UCSD-AML1 (cell line): ENCODE results near the gene CSF1.
"Not testable (repeated sequence)": the region's sequence is repeated elsewhere in the genome, so short reads cannot be mapped to it uniquely, and the experiment has no call there.

Experiments
- DNase-seq: peaks from one replicate; lab custom pipeline; 2025; ENCODE audit not compliant: unreplicated experiment; lab: John Stamatoyannopoulos, UW

CSF1 gene

DNA sequence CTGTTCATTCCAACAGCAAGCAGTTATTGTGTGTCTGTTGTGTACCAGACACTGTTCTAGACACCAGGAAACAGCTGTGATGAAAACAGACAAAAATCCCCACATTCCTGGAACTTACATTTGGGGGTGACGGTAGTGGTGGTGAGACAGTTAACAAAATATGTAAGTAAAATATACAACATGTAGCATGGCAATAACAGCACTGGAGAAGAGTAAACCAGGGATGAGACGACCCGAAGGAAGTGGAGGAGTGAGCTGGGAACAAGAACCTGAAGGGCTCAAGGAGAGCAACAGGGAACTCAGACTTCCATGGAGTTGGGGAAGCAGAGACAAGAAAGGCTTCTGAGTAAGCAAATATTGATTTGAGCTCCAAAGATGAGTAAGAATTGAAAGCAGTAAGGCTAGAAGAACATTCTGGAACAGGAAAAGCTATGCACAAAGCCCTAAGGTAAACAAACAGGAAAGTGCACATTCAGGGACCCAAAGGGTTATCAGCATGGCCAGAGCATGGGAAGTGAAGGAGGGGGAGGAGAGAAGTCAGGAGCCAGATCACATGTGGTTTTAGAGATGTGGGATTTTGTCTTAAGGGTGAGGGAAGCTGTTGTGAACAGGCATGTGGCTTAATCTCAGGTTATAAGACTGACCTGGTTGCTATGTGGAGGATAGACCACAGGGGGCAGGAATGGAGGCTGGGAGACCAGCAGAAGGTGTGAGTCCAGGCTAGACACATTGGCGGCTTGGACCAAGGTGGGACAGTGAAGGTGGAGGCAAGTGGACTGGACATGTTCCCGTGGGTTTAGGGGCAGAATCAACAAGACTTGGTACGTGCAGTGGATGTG, 7.3 kb downstream of the CSF1 start:
- DNase-seq: no peak

DNA sequence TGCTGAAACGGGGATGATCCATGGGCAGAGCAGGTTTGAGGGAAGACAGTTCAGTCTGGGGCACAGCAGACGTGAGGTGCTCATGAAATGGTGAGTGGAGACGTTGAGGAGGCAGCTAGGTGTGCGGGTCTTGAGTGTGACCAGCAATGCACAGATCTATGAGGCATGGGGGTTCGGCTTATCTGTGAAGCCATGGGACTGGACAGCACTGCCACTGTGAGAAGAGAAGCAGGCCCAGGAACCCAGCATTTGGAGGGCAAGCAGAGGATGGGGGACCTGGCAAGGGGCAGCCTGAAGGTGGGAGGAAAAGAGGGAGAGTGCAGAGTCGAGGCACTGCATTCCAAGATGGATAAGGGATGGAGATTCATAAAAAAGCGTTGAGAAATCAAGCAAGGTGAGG, 8.0 kb downstream of the CSF1 start:
- DNase-seq: no peak

DNA sequence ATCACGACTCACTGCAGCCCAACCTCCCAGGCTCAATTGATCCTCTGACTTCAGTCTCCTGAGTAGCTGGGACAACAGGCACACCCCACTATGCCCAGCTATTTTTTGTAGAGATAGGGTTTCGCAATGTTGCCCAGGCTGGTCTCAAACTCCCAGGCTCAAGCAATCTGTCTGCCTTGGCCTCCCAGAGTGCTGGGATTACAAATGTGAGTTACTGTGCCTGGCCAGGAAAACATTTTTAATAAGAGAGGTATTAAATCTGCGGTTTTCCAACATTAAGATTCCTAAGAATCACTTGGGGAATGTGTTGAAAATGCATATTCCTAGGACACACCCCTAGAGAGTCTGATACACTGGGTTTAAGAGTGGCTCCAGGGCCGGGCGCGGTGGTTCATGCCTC, 8.7 kb downstream of the CSF1 start:
- no peak for DNase-seq

DNA sequence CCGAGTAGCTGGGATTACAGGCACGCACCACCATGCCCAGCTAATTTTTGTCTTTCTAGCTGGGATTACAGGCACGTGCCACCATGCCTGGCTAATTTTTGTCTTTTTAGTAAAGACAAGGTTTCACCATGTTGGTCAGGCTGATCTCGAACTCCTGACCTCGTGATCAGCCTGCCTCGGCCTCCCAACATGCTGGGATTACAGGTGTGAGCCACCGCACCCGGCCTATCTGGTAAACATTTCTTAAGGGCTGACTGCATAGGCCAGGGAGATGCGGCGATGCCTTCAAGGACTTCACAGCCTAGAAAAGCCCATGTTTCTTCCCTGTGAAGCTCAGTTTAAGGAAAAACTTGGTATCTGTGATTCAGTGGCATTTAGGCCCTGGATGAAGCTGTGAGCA, 9.7 kb downstream of the CSF1 start:
- not testable (repeated sequence) for DNase-seq

DNA sequence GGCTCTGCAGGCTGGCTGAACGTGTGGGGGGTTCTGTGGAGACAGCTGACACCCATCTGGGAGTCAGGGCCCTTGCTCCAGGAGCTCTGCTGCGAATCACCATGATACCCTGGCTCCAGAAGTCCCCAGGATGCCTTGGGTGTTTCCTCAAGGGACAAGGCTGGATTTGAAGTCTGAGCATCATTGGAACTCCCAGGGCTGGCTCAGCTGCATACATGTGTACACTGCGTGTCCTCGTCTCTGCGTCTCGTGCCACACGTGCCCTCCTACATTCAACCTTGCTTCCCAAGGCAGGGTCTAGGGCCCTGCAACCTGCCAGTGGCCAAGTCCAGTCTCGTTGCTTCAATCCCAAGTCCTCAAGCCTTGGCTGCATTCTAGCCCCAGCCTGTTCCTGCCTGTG, 11.7 kb downstream of the CSF1 start:
- no peak for DNase-seq

DNA sequence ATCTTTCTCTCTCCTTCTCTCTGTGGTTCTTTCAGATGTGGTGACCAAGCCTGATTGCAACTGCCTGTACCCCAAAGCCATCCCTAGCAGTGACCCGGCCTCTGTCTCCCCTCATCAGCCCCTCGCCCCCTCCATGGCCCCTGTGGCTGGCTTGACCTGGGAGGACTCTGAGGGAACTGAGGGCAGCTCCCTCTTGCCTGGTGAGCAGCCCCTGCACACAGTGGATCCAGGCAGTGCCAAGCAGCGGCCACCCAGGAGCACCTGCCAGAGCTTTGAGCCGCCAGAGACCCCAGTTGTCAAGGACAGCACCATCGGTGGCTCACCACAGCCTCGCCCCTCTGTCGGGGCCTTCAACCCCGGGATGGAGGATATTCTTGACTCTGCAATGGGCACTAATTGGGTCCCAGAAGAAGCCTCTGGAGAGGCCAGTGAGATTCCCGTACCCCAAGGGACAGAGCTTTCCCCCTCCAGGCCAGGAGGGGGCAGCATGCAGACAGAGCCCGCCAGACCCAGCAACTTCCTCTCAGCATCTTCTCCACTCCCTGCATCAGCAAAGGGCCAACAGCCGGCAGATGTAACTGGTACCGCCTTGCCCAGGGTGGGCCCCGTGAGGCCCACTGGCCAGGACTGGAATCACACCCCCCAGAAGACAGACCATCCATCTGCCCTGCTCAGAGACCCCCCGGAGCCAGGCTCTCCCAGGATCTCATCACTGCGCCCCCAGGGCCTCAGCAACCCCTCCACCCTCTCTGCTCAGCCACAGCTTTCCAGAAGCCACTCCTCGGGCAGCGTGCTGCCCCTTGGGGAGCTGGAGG, 12.7 kb downstream of the CSF1 start:
- DNase-seq: no peak

DNA sequence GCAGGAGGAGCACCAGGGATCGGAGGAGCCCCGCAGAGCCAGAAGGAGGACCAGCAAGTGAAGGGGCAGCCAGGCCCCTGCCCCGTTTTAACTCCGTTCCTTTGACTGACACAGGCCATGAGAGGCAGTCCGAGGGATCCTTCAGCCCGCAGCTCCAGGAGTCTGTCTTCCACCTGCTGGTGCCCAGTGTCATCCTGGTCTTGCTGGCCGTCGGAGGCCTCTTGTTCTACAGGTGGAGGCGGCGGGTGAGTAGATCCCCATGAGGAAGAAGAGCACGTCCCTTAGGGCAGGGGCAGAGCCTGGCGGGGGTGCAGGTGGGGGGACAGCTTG, 13.3 kb downstream of the CSF1 start:
- no peak for DNase-seq

DNA sequence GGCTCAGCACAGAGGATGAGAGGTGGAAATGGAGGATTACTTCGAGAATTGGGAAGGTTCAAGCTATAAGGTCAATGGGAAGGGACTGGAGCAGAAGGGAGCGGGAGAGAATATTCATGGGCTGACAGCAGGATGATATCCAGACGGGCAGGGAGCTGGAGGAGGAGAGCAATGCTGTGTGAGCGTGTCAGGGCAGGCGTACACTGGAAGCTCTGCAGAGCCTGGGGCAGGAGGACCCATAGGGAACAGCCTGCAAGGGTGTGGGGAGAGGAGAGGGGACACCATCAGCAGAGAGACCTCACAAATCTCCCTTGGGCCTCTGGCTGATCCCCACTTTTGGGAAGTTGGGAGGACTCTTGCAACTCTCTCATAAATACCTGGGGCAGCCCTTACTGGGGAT, 13.7 kb downstream of the CSF1 start:
- DNase-seq: no peak

DNA sequence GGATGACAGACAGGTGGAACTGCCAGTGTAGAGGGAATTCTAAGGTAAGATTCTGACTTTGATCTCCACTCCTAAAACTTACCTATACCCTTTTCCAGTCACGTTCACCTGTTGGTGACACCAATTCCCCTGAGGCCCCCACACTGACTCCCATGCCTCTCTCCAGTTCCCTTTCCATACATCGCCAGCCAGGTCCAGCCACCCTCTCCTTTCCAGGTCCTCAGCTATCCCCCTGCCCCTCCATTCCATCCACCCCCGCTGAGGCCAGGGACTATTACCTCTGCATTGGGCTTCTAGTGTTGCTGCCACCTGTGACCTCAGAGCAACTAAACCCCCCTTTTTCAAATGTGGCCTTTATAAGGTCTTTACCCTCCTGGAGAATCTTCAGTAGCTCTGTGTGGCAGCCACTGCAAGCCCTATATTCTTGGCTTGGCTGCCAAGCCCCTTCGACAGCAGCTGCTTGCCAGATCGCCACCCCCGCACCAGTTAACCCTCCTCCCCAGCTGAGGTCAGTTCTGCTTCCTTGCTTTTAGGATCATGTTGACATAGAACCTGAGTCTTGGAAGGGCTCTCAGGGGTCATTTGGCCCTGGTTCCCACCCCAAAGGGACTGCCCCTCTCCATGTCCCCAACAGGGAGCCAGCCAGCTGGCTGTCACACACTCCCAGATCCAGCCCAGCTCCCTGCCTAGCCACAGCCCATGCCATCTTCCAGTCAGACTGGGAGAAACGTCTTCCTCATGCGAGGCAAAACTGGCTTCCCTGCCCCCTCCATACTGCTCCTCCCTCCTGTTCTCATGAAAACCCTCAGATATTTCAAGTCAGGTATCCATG, 14.7 kb downstream of the CSF1 start:
- no peak for DNase-seq

DNA sequence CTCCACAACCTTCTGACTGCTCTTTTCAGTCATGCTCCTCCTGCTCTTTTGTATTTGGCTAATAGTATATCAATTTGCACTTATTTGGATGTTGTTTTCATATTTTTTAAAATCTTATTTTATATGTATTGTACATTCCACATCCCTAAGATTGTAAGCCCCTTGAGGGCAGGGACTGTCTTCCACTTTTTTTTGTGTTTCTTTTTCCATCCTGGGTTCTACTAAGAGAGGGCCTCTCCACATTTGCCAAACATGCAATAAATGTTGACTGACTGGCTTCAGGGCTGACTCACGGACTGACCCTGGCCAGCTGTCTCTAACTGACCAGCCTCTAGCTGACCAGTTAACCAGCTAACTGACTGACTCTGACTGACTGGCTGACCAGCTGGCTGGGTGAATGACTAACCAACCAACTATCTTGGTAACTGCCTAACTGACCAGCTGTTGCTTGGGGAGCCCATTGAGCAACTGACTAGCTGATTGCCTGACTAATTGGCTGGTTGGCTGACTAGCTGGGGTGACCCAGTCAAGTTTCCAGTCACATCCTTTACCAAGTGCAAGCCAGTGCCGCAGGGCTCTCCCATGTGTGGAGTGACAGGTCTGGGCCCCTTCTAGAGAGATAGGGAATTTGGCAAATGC, 16.1 kb downstream of the CSF1 start:
- DNase-seq: no peak

DNA sequence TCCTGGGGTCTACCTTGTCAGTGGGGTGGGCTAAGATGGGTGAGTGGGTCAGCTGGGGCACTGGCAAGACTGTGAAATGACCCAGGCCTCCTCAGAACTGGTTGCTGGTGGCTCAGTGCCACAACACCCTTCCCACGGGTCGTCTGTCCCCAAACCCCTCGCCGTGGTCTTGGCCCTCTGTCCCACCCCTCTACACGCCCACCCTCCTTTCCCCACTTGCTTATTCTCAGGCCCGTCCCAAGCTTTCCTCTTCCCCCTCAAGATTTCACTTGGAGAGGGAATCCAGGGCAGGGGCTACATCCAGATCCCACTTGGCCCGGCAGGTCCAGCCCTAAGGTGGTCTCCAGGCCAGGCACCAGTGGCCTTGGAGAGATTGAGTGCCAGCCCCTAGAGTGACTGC, 16.7 kb downstream of the CSF1 start:
- DNase-seq: no peak

DNA sequence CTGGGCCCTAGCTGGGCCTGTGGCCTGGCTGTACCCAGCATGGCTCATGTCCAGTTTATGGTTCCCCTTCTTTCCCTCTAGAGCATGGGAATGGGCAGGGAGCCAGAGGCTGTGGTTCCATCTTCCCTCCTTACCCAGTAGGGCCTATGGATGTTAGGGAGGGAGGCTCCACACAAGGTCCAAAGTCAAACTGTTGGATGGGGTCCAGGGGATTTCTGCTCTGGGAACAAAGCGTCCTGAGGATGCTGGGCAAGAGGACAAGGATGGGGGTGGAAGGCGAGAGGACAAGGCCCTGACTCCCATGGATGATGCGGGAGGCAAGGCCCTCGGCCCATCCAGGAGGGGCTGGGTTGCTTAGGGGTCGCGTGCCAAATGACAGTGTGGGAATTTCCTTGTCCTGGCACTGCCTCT, 17.3 kb downstream of the CSF1 start:
- DNase-seq: no peak

DNA sequence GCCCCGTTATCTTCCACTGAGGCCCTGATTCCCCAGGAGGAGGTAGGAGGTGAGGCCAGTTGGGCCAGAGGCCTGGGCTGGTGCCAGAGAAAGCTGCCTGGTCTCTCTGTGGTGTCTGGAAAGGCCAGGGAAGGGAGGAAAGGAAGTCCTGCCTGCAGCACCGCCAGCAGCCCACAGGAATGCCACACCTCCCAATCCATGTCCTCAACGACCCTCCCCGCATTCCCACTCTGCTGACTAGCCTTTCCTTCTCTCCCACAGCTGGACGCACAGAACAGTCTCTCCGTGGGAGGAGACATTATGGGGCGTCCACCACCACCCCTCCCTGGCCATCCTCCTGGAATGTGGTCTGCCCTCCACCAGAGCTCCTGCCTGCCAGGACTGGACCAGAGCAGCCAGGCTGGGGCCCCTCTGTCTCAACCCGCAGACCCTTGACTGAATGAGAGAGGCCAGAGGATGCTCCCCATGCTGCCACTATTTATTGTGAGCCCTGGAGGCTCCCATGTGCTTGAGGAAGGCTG, 18.0 kb downstream of the CSF1 start:
- DNase-seq: no peak

DNA sequence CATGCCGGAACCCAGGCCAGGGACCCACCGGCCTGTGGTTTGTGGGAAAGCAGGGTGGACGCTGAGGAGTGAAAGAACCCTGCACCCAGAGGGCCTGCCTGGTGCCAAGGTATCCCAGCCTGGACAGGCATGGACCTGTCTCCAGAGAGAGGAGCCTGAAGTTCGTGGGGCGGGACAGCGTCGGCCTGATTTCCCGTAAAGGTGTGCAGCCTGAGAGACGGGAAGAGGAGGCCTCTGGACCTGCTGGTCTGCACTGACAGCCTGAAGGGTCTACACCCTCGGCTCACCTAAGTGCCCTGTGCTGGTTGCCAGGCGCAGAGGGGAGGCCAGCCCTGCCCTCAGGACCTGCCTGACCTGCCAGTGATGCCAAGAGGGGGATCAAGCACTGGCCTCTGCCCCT, 18.5 kb downstream of the CSF1 start:
- no peak for DNase-seq

DNA sequence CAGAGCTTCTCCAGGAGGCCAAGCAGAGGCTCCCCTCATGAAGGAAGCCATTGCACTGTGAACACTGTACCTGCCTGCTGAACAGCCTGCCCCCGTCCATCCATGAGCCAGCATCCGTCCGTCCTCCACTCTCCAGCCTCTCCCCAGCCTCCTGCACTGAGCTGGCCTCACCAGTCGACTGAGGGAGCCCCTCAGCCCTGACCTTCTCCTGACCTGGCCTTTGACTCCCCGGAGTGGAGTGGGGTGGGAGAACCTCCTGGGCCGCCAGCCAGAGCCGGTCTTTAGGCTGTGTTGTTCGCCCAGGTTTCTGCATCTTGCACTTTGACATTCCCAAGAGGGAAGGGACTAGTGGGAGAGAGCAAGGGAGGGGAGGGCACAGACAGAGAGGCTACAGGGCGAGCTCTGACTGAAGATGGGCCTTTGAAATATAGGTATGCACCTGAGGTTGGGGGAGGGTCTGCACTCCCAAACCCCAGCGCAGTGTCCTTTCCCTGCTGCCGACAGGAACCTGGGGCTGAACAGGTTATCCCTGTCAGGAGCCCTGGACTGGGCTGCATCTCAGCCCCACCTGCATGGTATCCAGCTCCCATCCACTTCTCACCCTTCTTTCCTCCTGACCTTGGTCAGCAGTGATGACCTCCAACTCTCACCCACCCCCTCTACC, 19.1 kb downstream of the CSF1 start:
- DNase-seq: no peak

DNA sequence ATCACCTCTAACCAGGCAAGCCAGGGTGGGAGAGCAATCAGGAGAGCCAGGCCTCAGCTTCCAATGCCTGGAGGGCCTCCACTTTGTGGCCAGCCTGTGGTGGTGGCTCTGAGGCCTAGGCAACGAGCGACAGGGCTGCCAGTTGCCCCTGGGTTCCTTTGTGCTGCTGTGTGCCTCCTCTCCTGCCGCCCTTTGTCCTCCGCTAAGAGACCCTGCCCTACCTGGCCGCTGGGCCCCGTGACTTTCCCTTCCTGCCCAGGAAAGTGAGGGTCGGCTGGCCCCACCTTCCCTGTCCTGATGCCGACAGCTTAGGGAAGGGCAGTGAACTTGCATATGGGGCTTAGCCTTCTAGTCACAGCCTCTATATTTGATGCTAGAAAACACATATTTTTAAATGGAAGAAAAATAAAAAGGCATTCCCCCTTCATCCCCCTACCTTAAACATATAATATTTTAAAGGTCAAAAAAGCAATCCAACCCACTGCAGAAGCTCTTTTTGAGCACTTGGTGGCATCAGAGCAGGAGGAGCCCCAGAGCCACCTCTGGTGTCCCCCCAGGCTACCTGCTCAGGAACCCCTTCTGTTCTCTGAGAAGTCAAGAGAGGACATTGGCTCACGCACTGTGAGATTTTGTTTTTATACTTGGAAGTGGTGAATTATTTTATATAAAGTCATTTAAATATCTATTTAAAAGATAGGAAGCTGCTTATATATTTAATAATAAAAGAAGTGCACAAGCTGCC, 19.8 kb downstream of the CSF1 start:
- no peak for DNase-seq

DNA sequence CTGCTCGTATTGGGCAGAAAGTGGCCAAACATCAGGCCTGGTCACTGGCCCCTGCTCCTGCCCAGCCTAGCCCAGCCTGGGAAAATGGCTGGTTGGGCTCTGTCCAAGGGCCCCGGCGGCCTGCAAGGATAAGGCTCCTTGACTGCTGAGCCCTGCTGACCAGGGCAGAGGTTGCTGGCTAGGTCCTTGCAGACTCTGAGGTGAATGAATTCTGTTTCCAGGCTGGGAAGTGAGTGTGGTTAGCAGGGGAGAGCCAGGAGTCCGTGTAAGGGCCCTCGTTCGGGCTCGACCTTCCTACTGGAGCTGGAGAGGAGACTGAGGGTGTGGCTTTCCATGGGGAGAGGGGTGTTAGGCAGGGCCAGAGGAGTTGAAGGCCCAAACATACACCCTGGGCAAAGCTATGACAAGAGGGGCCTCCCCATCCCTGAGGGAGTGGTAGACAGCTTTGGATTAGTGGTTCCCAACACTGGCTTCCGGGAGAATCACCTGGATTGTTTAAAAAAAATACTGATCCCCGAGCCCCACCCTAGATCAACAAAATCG, 20.6 kb downstream of the CSF1 start:
- peak; percentile 70 for DNase-seq

DNA sequence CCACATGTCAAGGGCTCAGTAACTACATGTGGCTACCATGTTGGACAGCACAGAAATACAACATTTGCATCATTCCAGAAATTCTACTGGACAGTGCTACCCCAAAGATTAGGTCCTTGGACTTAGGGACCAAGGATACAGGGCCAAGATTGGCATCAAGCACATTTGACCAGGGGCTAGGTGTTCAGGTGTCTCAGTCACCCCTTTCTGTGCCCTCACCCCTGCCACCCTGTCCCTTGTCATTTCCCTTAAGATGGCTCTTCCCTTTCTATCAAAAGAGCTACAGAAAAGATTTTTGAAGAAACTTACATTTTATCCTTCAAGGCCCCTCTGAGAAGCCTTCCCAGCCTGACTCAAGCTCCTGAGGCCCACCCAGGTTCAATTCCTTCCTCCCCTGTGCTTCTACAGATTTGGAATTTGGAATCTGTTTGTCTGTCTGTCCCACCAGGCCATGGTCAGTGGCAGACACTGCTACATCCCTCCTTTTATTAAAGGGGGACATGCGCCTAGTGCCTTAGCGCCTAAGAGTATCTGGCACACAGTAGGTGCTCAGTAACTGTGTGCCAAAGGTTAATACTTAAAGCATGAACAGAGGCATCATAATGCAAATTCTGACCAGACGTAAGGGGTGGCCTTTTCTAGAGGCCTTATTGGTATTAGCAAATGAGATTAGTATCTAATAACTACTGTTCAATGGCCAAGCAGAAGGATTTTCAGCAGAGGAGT, 21.4 kb downstream of the CSF1 start:
- no peak for DNase-seq

DNA sequence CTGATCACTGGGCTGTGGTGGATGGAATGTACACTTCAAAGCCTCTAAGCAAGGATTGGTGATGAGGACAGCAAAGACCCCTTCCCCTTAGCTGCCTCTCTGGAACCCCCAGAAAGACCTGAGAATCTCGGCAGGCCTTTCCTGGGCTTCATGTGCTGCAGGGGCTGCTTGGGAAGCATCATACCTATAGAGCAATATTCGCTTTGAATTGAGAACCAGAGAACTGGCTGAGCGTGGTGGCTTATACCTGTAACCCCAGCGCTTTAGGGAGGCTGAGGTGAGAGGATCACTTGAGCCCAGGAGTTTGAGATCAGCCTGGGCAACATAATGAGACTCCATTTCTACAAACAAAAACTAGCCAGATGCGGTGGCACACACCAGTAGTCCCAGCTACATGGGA, 22.0 kb downstream of the CSF1 start:
- no peak for DNase-seq
